ENCODE data around the gene ZFP57.

The ZFP57 gene

GRCh38 chr6:29625337-29625930, 55.5 kb downstream of the ZFP57 start:
- DNase-seq (ENCODE audit: low read depth in 2 of 2), result no peak

GRCh38 chr6:29624520-29624961, 56.4 kb downstream of the ZFP57 start:
- DNase-seq (ENCODE audit: low read depth in 2 of 2), result no peak
